Measurements from ENCODE around the gene IGF1.

The IGF1 gene

GRCh38 chr12:102480406-102480805 lies at the start of gene IGF1:
IGF1 (minus strand) TSS chr12:102480563; CDS start chr12:102480381, 182 bp downstream.
- H3K36me3 Mint-ChIP-seq, result no peaks in the 10 kb centered on the region
- H3K9me3 Mint-ChIP-seq (ENCODE audit: low read depth), result no peaks in the 10 kb centered on the region
- no peak within 1 kb of the TSS for H3K4me3 Mint-ChIP-seq
- peaks cover 33% of the 10 kb centered on the region for H3K4me1 Mint-ChIP-seq (ENCODE audit: low read depth)
- H3K27me3 Mint-ChIP-seq, result no peaks in the 10 kb centered on the region
- no peak within 1 kb of the TSS for H3K27ac Mint-ChIP-seq

GRCh38 chr12:102528111-102528510 lies 47.7 kb upstream of the IGF1 start:
- Mint-ChIP-seq H3K4me1 (ENCODE audit: low read depth) (no peaks in the 10 kb centered on the region), H3K27ac (no peak overlapping the region), H3K27me3 (peaks cover 5% of the 10 kb centered on the region), H3K36me3 (no peaks in the 10 kb centered on the region), H3K9me3 (ENCODE audit: low read depth) (no peaks in the 10 kb centered on the region), H3K4me3 (no peak overlapping the region)

GRCh38 chr12:102527171-102527720 lies 46.9 kb upstream of the IGF1 start:
- no peaks in the 10 kb centered on the region for H3K36me3 Mint-ChIP-seq
- no peaks in the 10 kb centered on the region for H3K9me3 Mint-ChIP-seq (ENCODE audit: low read depth)
- H3K4me3 Mint-ChIP-seq, result no peak overlapping the region
- no peaks in the 10 kb centered on the region for H3K4me1 Mint-ChIP-seq (ENCODE audit: low read depth)
- no peak overlapping the region for H3K27ac Mint-ChIP-seq
- H3K27me3 Mint-ChIP-seq, result peaks cover 2% of the 10 kb centered on the region

DNA sequence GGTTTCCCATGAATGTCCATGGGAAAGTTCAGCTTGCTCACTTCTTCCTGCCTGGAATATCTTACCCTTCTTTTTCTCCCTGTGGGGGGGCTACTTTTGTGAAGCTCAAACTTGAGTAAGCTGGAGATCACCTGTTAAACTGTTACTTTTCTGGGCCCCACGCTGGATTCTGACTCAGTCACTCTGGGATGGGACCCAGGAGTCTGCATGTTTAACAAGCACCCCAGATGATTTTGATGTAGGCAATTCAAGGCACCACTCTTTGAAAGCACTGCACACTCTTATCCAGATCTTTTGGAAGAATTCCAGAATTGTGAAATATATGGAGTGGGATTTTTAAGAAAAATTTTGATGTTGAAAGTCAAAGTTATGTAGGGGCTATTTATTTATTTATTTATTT lies 46.3 kb upstream of the IGF1 start:
- no peaks in the 10 kb centered on the region for H3K9me3 Mint-ChIP-seq (ENCODE audit: low read depth)
- no peak overlapping the region for H3K4me3 Mint-ChIP-seq
- no peak overlapping the region for H3K27ac Mint-ChIP-seq

DNA sequence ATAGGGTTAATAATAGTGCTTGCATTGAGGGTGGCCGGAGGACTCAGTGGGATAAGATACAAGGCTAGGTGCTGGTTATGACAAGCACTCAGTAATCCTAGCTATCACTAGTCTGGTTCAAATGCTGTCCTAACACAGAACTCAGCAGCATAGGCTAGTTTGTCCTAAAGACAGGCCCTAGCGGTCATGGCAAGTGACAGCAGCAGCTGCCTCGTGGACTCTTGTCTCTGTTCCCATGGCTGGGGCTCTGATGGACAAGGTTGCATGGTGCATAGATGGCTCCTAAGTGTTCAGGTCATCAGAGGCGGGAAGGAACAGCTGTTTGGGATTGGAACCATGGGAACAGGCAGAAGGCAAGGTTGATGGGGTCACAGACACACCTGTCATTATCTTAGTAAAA lies 42.4 kb upstream of the IGF1 start:
- Mint-ChIP-seq H3K36me3 (no peaks in the 10 kb centered on the region), H3K27me3 (peaks cover 7% of the 10 kb centered on the region), H3K27ac (no peak overlapping the region), H3K4me3 (no peak overlapping the region), H3K9me3 (ENCODE audit: low read depth) (no peaks in the 10 kb centered on the region), H3K4me1 (ENCODE audit: low read depth) (no peaks in the 10 kb centered on the region)

More for the DNA sequence above, 46.3 kb upstream of the IGF1 start:
- H3K27me3 Mint-ChIP-seq, result peaks cover 2% of the 10 kb centered on the region
- no peaks in the 10 kb centered on the region for H3K36me3 Mint-ChIP-seq
- H3K4me1 Mint-ChIP-seq (ENCODE audit: low read depth), result no peaks in the 10 kb centered on the region

- no peaks in the 10 kb centered on the region for H3K36me3 Mint-ChIP-seq
- no peaks in the 10 kb centered on the region for H3K9me3 Mint-ChIP-seq (ENCODE audit: low read depth)
- H3K4me3 Mint-ChIP-seq, result no peak overlapping the region
- peaks cover 7% of the 10 kb centered on the region for H3K27me3 Mint-ChIP-seq
- no peaks in the 10 kb centered on the region for H3K4me1 Mint-ChIP-seq (ENCODE audit: low read depth)
- H3K27ac Mint-ChIP-seq, result no peak overlapping the region
Observed at GRCh38 chr12:102521662-102522277, 41.4 kb upstream of the IGF1 start.

DNA sequence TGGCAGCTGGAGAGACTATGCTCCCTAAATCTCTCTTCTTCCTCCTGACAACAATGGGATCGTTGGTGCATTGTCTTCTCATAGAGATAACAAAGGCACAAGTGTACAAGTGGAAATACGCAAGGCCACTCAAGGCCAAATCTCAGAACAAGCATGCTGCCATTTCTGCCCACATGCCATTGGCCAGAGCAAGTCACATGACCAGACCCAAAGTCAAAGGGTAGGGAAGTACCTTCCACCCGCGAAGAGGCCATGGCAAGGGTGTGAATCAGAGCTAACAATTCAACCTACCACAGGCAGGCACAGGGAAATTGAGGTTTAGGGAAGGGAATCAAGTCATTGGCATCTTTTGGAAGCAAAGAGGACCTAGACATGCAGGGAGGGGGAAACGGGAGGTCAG lies 38.5 kb upstream of the IGF1 start:
- H3K36me3 Mint-ChIP-seq, result no peaks in the 10 kb centered on the region
- peaks cover 7% of the 10 kb centered on the region for H3K27me3 Mint-ChIP-seq
- no peaks in the 10 kb centered on the region for H3K4me1 Mint-ChIP-seq (ENCODE audit: low read depth)
- no peak overlapping the region for H3K4me3 Mint-ChIP-seq
- H3K27ac Mint-ChIP-seq, result no peak overlapping the region
- no peaks in the 10 kb centered on the region for H3K9me3 Mint-ChIP-seq (ENCODE audit: low read depth)

DNA sequence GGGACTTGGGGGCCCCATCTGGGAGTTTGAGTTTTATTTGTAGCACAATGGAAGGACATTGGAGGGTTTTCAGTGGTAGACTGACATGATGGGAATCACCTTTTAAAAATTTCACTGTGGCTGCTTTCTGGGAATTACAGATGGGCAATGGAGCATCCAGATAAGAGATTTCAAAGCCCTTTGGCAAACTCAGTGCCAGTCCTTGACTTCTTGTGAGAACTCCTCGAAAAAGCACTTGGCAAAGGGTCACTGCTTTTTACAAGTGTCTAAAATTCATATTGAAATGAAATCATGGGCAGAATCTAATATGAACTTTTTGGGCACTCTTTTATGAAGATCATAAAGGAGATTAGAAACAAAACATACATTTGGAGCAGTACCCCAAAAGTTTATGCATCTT lies 34.3 kb upstream of the IGF1 start:
- no peaks in the 10 kb centered on the region for H3K9me3 Mint-ChIP-seq (ENCODE audit: low read depth)
- H3K36me3 Mint-ChIP-seq, result no peaks in the 10 kb centered on the region
- no peak overlapping the region for H3K27ac Mint-ChIP-seq
- H3K4me3 Mint-ChIP-seq, result no peak overlapping the region
- peaks cover 2% of the 10 kb centered on the region for H3K27me3 Mint-ChIP-seq
- no peaks in the 10 kb centered on the region for H3K4me1 Mint-ChIP-seq (ENCODE audit: low read depth)

DNA sequence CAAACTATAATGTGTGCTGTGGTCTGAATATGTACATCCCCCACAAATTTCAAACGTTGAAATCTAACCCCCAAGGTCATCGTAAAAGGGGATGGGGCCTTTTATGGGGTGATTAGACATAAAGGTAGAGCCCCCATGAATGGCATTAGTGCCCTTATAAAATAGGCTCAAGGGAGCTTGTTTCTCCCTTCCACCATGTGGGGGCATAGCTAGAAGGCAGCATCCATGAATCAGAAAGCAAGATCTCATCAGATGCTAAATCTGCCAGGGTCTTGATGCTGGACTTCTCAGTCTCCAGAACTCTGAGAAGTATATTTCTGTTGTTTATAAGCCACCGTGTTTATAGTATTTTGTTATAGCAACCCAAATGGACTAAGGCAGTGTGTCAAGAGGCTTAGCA lies 33.4 kb upstream of the IGF1 start:
- H3K27me3 Mint-ChIP-seq, result peaks cover 2% of the 10 kb centered on the region
- no peaks in the 10 kb centered on the region for H3K9me3 Mint-ChIP-seq (ENCODE audit: low read depth)
- no peaks in the 10 kb centered on the region for H3K4me1 Mint-ChIP-seq (ENCODE audit: low read depth)
- H3K4me3 Mint-ChIP-seq, result no peak overlapping the region
- no peak overlapping the region for H3K27ac Mint-ChIP-seq
- no peaks in the 10 kb centered on the region for H3K36me3 Mint-ChIP-seq

GRCh38 chr12:102513272-102513671 lies 32.9 kb upstream of the IGF1 start:
- no peak overlapping the region for H3K27ac Mint-ChIP-seq
- no peaks in the 10 kb centered on the region for H3K9me3 Mint-ChIP-seq (ENCODE audit: low read depth)
- H3K4me1 Mint-ChIP-seq (ENCODE audit: low read depth), result no peaks in the 10 kb centered on the region
- peaks cover 2% of the 10 kb centered on the region for H3K27me3 Mint-ChIP-seq
- H3K4me3 Mint-ChIP-seq, result no peak overlapping the region
- no peaks in the 10 kb centered on the region for H3K36me3 Mint-ChIP-seq

DNA sequence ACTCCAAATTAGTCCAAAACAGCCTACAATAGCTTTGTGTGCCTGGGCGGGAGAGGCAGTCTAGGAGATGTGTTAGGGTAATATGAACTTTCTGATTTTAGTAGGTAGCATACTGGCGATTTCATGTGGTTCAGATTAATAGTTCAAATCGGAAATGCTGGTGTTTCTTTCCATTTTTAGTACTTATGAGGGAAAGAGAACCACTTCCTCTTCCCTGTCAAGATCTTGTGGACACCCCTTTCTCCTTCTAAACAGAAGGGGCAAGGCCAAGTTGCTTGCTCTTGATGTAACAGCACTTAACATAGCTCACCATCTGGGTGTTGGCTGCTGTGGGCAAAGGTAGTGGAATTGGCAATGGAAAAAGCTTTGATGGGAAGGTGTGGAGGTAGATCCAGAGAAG lies 32.2 kb upstream of the IGF1 start:
- Mint-ChIP-seq H3K4me3 (no peak overlapping the region), H3K27me3 (peaks cover 2% of the 10 kb centered on the region), H3K4me1 (ENCODE audit: low read depth) (no peaks in the 10 kb centered on the region), H3K27ac (no peak overlapping the region), H3K9me3 (ENCODE audit: low read depth) (no peaks in the 10 kb centered on the region), H3K36me3 (no peaks in the 10 kb centered on the region)

DNA sequence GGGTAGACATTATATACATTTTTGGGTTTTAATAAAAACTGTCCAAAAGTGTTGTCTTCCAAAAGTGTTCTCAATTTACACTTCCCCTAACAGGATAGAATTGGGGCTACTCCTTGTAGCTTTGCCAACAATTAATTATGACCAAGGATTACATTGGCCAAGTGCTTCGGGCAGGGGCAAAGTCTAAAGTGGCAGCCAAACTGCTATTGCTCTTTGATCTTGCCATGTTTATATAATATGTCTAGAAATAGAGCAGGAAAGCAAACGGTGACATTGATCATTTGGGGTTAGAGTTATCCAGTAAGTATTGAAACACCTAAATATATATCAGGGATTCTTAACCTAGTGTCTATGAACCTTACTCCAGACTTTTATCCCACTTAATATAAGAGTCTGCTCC lies 31.2 kb upstream of the IGF1 start:
- Mint-ChIP-seq H3K9me3 (ENCODE audit: low read depth) (peaks cover 4% of the 10 kb centered on the region), H3K27ac (no peak overlapping the region), H3K27me3 (peaks cover 2% of the 10 kb centered on the region), H3K36me3 (no peaks in the 10 kb centered on the region), H3K4me1 (ENCODE audit: low read depth) (no peaks in the 10 kb centered on the region), H3K4me3 (no peak overlapping the region)

GRCh38 chr12:102510463-102510862 lies 30.1 kb upstream of the IGF1 start:
- H3K36me3 Mint-ChIP-seq, result no peaks in the 10 kb centered on the region
- H3K4me1 Mint-ChIP-seq (ENCODE audit: low read depth), result no peaks in the 10 kb centered on the region
- H3K9me3 Mint-ChIP-seq (ENCODE audit: low read depth), result peaks cover 4% of the 10 kb centered on the region

DNA sequence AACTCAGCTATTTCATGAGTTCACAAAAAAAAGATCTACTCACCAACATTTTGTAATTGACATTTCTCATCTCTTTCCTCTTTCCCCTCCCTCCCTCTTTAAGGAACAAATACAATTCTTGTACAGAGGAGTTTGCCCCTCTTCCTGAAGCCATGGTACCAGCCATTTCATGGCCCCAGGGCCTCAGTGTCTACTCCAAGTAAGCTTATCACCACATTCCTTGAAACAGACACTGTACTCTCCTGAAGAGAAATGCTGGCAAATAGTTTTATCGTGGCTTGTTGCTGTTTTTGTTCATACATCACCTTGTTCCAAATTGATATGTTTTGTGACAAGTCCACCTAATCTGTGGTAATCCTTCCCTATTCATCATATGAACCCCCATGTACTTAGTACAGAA lies 29.7 kb upstream of the IGF1 start:
- H3K4me3 Mint-ChIP-seq, result no peak overlapping the region
- no peak overlapping the region for H3K27ac Mint-ChIP-seq
- H3K27me3 Mint-ChIP-seq, result no peaks in the 10 kb centered on the region
- no peaks in the 10 kb centered on the region for H3K4me1 Mint-ChIP-seq (ENCODE audit: low read depth)
- peaks cover 4% of the 10 kb centered on the region for H3K9me3 Mint-ChIP-seq (ENCODE audit: low read depth)
- no peaks in the 10 kb centered on the region for H3K36me3 Mint-ChIP-seq

More at GRCh38 chr12:102510463-102510862, 30.1 kb upstream of the IGF1 start:
- Mint-ChIP-seq H3K4me3 (no peak overlapping the region), H3K27me3 (peaks cover 2% of the 10 kb centered on the region), H3K27ac (no peak overlapping the region)

DNA sequence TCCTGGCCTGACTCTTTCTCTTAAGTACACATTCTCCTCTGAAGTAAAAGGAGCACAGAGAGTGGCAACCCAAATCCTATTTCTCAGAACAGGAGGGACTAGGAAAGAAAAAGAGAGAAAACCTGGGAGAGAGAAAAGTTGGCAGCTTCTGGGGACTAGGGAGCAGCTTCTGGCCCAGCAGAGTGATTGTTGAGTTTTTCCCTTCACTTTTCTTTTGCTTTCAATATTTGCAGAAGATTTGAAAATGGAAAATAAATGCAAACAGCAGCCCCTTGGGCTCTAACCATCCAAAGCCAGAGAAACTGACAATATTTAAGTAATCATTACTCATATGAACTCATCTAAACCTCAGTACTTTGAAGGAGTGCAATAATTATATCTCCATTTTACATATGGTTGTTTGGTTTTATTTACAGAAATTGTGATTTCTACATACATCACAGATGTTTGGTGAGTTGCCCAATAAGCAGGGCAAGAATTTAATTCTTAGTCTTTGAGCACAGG lies 28.8 kb upstream of the IGF1 start:
- H3K4me1 Mint-ChIP-seq (ENCODE audit: low read depth), result no peaks in the 10 kb centered on the region
- no peaks in the 10 kb centered on the region for H3K36me3 Mint-ChIP-seq
- H3K27me3 Mint-ChIP-seq, result no peaks in the 10 kb centered on the region

GRCh38 chr12:102508052-102508451 lies 27.7 kb upstream of the IGF1 start:
- H3K36me3 Mint-ChIP-seq, result no peaks in the 10 kb centered on the region
- H3K9me3 Mint-ChIP-seq (ENCODE audit: low read depth), result peaks cover 4% of the 10 kb centered on the region
- H3K4me1 Mint-ChIP-seq (ENCODE audit: low read depth), result no peaks in the 10 kb centered on the region
- no peak overlapping the region for H3K4me3 Mint-ChIP-seq
- H3K27me3 Mint-ChIP-seq, result no peaks in the 10 kb centered on the region
- no peak overlapping the region for H3K27ac Mint-ChIP-seq

More for the DNA sequence above, 28.8 kb upstream of the IGF1 start:
- H3K9me3 Mint-ChIP-seq (ENCODE audit: low read depth), result peaks cover 4% of the 10 kb centered on the region
- H3K27ac Mint-ChIP-seq, result no peak overlapping the region
- no peak overlapping the region for H3K4me3 Mint-ChIP-seq

All from activated naive CD8-positive, alpha-beta T cell (primary cell).